ENCODE measurements around the gene TMEM8B. TPM values are rescaled to one million over a fixed set of nuclear protein-coding genes. Genes with fewer than 3 reads are reported as not detected.

Gene TMEM8B
- total RNA-seq, 2 experiments from 2014 or later: 3.1 to 3.2 TPM

- POLR2A ChIA-PET: interaction anchor here (1.2 kb wide), 1 partner anchor 11 kb away, joined by 3 read pairs; no protein-coding TSS in a partner anchor
- DNase-seq: no peak
- Mint-ChIP-seq H3K4me1 (peaks cover 27% of the 10 kb centered on the region), H3K4me3 (no peak overlapping the region), H3K36me3 (ENCODE audit: low read depth) (no peaks in the 10 kb centered on the region), H3K9me3 (no peaks in the 10 kb centered on the region), H3K27me3 (peaks cover 2% of the 10 kb centered on the region), H3K27ac (peak overlapping the region; percentile 12)
- CTCF ChIA-PET: interaction anchor here (0.6 to 1.7 kb wide), 3 partner anchors 13 to 60 kb away, joined by 3 to 5 read pairs (median 3); no protein-coding TSS in a partner anchor
Measured at GRCh38 chr9:35847792-35848572, 19.0 kb downstream of the TMEM8B start.

GRCh38 chr9:35852267-35852815 lies 23.3 kb downstream of the TMEM8B start:
- Mint-ChIP-seq H3K4me1 (peaks cover 8% of the 10 kb centered on the region), H3K27me3 (peaks cover 11% of the 10 kb centered on the region), H3K4me3 (no peak overlapping the region), H3K9me3 (no peaks in the 10 kb centered on the region), H3K36me3 (ENCODE audit: low read depth) (no peaks in the 10 kb centered on the region), H3K27ac (no peak overlapping the region)
- CTCF ChIA-PET: no interaction called here
- POLR2A ChIA-PET: no interaction called here
- no peak for DNase-seq

- H3K9me3 Mint-ChIP-seq: no peaks in the 10 kb centered on the region
- H3K4me3 Mint-ChIP-seq: no peak overlapping the region
- H3K27ac Mint-ChIP-seq: no peak overlapping the region
- H3K36me3 Mint-ChIP-seq (ENCODE audit: low read depth): no peaks in the 10 kb centered on the region
- POLR2A ChIA-PET: no interaction called here
- H3K4me1 Mint-ChIP-seq: peaks cover 2% of the 10 kb centered on the region
- H3K27me3 Mint-ChIP-seq: peaks cover 11% of the 10 kb centered on the region
- no peak for DNase-seq
- CTCF ChIA-PET: no interaction called here
Measured at GRCh38 chr9:35852876-35853865, 24.1 kb downstream of the TMEM8B start.

GRCh38 chr9:35854091-35854762 lies 25.2 kb downstream of the TMEM8B start:
- Mint-ChIP-seq H3K27me3 (peaks cover 11% of the 10 kb centered on the region), H3K27ac (no peak overlapping the region), H3K4me3 (no peak overlapping the region), H3K36me3 (ENCODE audit: low read depth) (no peaks in the 10 kb centered on the region), H3K9me3 (no peaks in the 10 kb centered on the region), H3K4me1 (peaks cover 1% of the 10 kb centered on the region)
- ChIA-PET CTCF (no interaction called here), POLR2A (no interaction called here)
- no peak for DNase-seq

GRCh38 chr9:35856206-35856605 lies 27.2 kb downstream of the TMEM8B start:
- no peak for DNase-seq
- Mint-ChIP-seq H3K4me3 (no peak overlapping the region), H3K27ac (no peak overlapping the region), H3K4me1 (peaks cover 1% of the 10 kb centered on the region), H3K36me3 (ENCODE audit: low read depth) (no peaks in the 10 kb centered on the region), H3K27me3 (peaks cover 10% of the 10 kb centered on the region), H3K9me3 (no peaks in the 10 kb centered on the region)
- ChIA-PET POLR2A (no interaction called here), CTCF (interaction anchor here (0.6 kb wide), 1 partner anchor 181 kb away, joined by 3 read pairs; the partner anchor contains the start of gene RECK)

- no peak for DNase-seq
- no peak overlapping the region for H3K27ac Mint-ChIP-seq
- POLR2A ChIA-PET: no interaction called here
- H3K27me3 Mint-ChIP-seq: peaks cover 13% of the 10 kb centered on the region
- H3K36me3 Mint-ChIP-seq (ENCODE audit: low read depth): no peaks in the 10 kb centered on the region
- H3K4me1 Mint-ChIP-seq: peaks cover 1% of the 10 kb centered on the region
- CTCF ChIA-PET: interaction anchor here (0.6 to 1.8 kb wide), 3 partner anchors 30 to 180 kb away, joined by 3 to 5 read pairs (median 3); partner anchors contain the start of gene RECK
- H3K9me3 Mint-ChIP-seq: no peaks in the 10 kb centered on the region
- no peak overlapping the region for H3K4me3 Mint-ChIP-seq
Measured at GRCh38 chr9:35856882-35857281, 27.9 kb downstream of the TMEM8B start.

- Mint-ChIP-seq H3K36me3 (ENCODE audit: low read depth) (no peaks in the 10 kb centered on the region), H3K9me3 (no peaks in the 10 kb centered on the region), H3K4me3 (no peak overlapping the region), H3K4me1 (peaks cover 1% of the 10 kb centered on the region), H3K27me3 (peaks cover 18% of the 10 kb centered on the region), H3K27ac (no peak overlapping the region)
- no peak for DNase-seq
- ChIA-PET CTCF (interaction anchor here (0.8 to 1.8 kb wide), 2 partner anchors 32 to 88 kb away, joined by 3 to 5 read pairs; no protein-coding TSS in a partner anchor), POLR2A (interaction anchor here (1.0 kb wide), 1 partner anchor 13 kb away, joined by 3 read pairs; no protein-coding TSS in a partner anchor)
Measured at GRCh38 chr9:35858458-35858857, 29.4 kb downstream of the TMEM8B start.

GRCh38 chr9:35859310-35859989 lies 30.4 kb downstream of the TMEM8B start:
- no peak overlapping the region for H3K4me3 Mint-ChIP-seq
- H3K9me3 Mint-ChIP-seq: no peaks in the 10 kb centered on the region
- ChIA-PET POLR2A (no interaction called here), CTCF (no interaction called here)
- DNase-seq: no peak
- H3K4me1 Mint-ChIP-seq: peaks cover 1% of the 10 kb centered on the region
- no peak overlapping the region for H3K27ac Mint-ChIP-seq
- H3K27me3 Mint-ChIP-seq: peaks cover 18% of the 10 kb centered on the region
- no peaks in the 10 kb centered on the region for H3K36me3 Mint-ChIP-seq (ENCODE audit: low read depth)

- POLR2A ChIA-PET: no interaction called here
- Mint-ChIP-seq H3K9me3 (no peaks in the 10 kb centered on the region), H3K27me3 (peaks cover 18% of the 10 kb centered on the region), H3K4me1 (peaks cover 1% of the 10 kb centered on the region), H3K36me3 (ENCODE audit: low read depth) (no peaks in the 10 kb centered on the region), H3K27ac (no peak overlapping the region), H3K4me3 (no peak overlapping the region)
- CTCF ChIA-PET: no interaction called here
- no peak for DNase-seq
Measured at GRCh38 chr9:35859990-35860339, 30.9 kb downstream of the TMEM8B start.

- Mint-ChIP-seq H3K4me1 (peaks cover 1% of the 10 kb centered on the region), H3K9me3 (no peaks in the 10 kb centered on the region), H3K36me3 (ENCODE audit: low read depth) (no peaks in the 10 kb centered on the region), H3K27me3 (peaks cover 12% of the 10 kb centered on the region), H3K27ac (no peak overlapping the region), H3K4me3 (no peak overlapping the region)
- ChIA-PET CTCF (interaction anchor here (1.0 kb wide), 1 partner anchor 35 kb away, joined by 3 read pairs; no protein-coding TSS in a partner anchor), POLR2A (no interaction called here)
- DNase-seq: no peak
Measured at GRCh38 chr9:35861161-35861897, 32.3 kb downstream of the TMEM8B start.

GRCh38 chr9:35862328-35862727 lies 33.3 kb downstream of the TMEM8B start:
- Mint-ChIP-seq H3K27me3 (peaks cover 9% of the 10 kb centered on the region), H3K4me3 (no peak overlapping the region), H3K36me3 (ENCODE audit: low read depth) (no peaks in the 10 kb centered on the region), H3K9me3 (no peaks in the 10 kb centered on the region), H3K4me1 (peaks cover 1% of the 10 kb centered on the region), H3K27ac (no peak overlapping the region)
- CTCF ChIA-PET: interaction anchor here (1.5 kb wide), 1 partner anchor 27 kb away, joined by 3 read pairs; no protein-coding TSS in a partner anchor
- no peak for DNase-seq
- POLR2A ChIA-PET: no interaction called here

Measured in activated CD4-positive, alpha-beta memory T cell treated with anti-CD3 and anti-CD28 coated beads, Interleukin-2, amount 10 ng/mL, durations not matched to agents 7 days and 5 days (primary cell).